Panc1 (cell line): ENCODE measurements around the gene ESAM. TPM values are rescaled to one million over a fixed set of nuclear protein-coding genes. Genes with fewer than 3 reads are reported as not detected.

Experiments used
- ATAC-seq: fragments of 200-7000 bp; cut with Tn5 transposase; 2 replicates; pipeline ENCODE4 v1.9.1; 2020; ENCODE audit warnings: mild to moderate bottlenecking, moderate library complexity
- BruUV-seq: library from RNA; stranded (reverse); fragments of 400-500 nt; replicated peaks from 2 replicates; lab custom pipeline; 2021; lab: Mats Ljungman, UMichigan
- CTCF ChIA-PET: fragments of 300-600 bp; sonication (Branson Sonifier 250); formaldehyde crosslinking; loops from one replicate; lab custom pipeline; 2022; ENCODE audit warnings: antibody characterized with exemption; lab: Charles Lee
- POLR2A ChIA-PET: fragments of 300-600 bp; sonication (Branson Sonifier 250); formaldehyde crosslinking; loops from one replicate; lab custom pipeline; 2022; ENCODE audit warnings: antibody characterized with exemption; lab: Charles Lee
- DNase-seq: peaks from one replicate; pipeline ENCODE4 v3.0.0-alpha.2; 2010; ENCODE audit warnings: low read depth, low spot score
- H3K27ac ChIP-seq: 2 replicates; pipeline ENCODE4 v1.5.1; 2011; ENCODE audit warnings: mild to moderate bottlenecking, low read length, inconsistent platforms
- H3K27me3 ChIP-seq: fragments of 200-500 bp; sonication (Bioruptor generic); 2 replicates; pipeline ENCODE4 v1.6.0; 2014; ENCODE audit warnings: low read length, inconsistent platforms; ENCODE audit not compliant: control insufficient read depth, insufficient read depth
- H3K36me3 ChIP-seq: fragments of 200-500 bp; sonication (Bioruptor generic); 2 replicates; pipeline ENCODE4 v1.5.1; 2014; ENCODE audit warnings: inconsistent platforms, mild to moderate bottlenecking, low read length, moderate library complexity; ENCODE audit not compliant: control insufficient read depth, insufficient read depth
- H3K4me1 ChIP-seq: 2 replicates; pipeline ENCODE4 v1.5.1; 2011; ENCODE audit warnings: inconsistent platforms, mild to moderate bottlenecking, low read length, moderate library complexity; ENCODE audit not compliant: control insufficient read depth, insufficient read depth
- H3K4me3 ChIP-seq, 2 experiments: 2 replicates each; pipeline ENCODE4 v1.5.1; 2011 to 2012; ENCODE audit warnings: low read depth in 2 of 2, low read length in 2 of 2, mild to moderate bottlenecking in 2 of 2, inconsistent platforms in 1 of 2, moderate library complexity in 1 of 2
- H3K9me3 ChIP-seq: fragments of 200-500 bp; sonication (Bioruptor generic); 2 replicates; pipeline ENCODE4 v1.5.1; 2014; ENCODE audit warnings: low read depth, mild to moderate bottlenecking, inconsistent platforms, low read length, moderate library complexity; ENCODE audit not compliant: control insufficient read depth, insufficient read depth
- POLR2AphosphoS5 ChIP-seq: IDR thresholded peaks from 2 replicates; pipeline ENCODE4 v1.6.1; 2012; ENCODE audit warnings: mild to moderate bottlenecking, low read depth, low read length, moderate library complexity
- SIN3A ChIP-seq: IDR thresholded peaks from 2 replicates; pipeline ENCODE4 v1.6.1; 2012; ENCODE audit warnings: low read depth, mild to moderate bottlenecking, low read length, moderate library complexity, borderline replicate concordance; ENCODE audit not compliant: insufficient read depth
- TCF7L2 ChIP-seq: IDR thresholded peaks from 2 replicates; pipeline ENCODE4 v1.6.1; 2011; ENCODE audit warnings: mild to moderate bottlenecking, low read depth, low read length, inconsistent platforms
- in situ Hi-C: cut with HindIII; loops from 2 replicates; pipeline ENCODE4 v1.10.0; 2016; ENCODE audit warnings: low sequenced_read_pairs, low pct_unique_long_range_greater_than_20kb
- intact Hi-C: fragments of 100-400 bp; cut with micrococcal nuclease; formaldehyde crosslinking; loops from one replicate; pipeline ENCODE4 v1.10.0; 2022; ENCODE audit not compliant: unreplicated experiment
- total RNA-seq: library from RNA; stranded (reverse); gene quantifications from one replicate; pipeline ENCODE4 v1.2.1, GENCODE V29; 2021; ENCODE audit not compliant: unreplicated experiment
- TF ChIP-seq, protein P1 (sequence below), 2 experiments: IDR thresholded peaks; 2 replicates each; pipeline ENCODE4 v1.6.1; 2011 to 2012; ENCODE audit warnings: low read depth in 2 of 2, control low read depth in 1 of 2, low read length in 1 of 2, mild to moderate bottlenecking in 1 of 2, moderate library complexity in 1 of 2; ENCODE audit not compliant: insufficient read depth in 1 of 2
- TF ChIP-seq, protein P2 (sequence below): fragments of 450-650 bp; IDR thresholded peaks from 2 replicates; pipeline ENCODE4 v1.5.1; 2017; ENCODE audit warnings: mild to moderate bottlenecking

Gene ESAM
- total RNA-seq, 1 experiment from 2014 or later: 1.6 TPM

DNA sequence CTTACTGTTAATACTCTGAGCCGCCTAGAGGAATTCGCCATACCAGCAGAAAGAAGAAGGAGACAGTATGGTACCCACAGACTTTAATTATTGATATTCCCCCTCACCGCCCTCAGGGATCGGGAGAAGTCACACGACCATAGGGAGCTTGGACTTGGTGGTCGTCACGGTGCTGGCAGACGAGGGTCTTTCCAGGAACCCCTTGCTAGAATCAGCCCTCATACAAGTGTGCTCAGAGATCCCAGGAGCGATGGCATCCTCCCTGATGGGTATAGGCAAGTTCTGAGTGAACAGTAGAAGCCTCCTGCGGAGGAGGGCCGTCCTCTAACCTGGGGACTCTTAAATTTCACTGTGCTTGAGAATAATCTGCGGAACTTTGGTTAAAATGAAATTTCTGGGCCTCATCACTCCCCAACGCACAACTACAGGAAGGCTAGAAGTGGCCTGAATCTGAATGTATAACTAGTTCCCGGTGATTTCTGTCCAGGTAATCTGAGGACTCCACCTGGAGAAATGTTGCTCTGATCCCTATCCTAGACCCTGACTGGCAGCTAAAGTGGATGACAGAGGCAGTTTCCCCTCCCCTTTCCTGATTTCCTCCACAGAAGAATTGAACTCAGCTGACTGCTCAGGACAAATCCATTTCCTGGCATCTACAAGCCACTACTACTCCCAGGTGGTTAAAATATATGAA is 14.5 kb downstream of the ESAM start:
- H3K27ac ChIP-seq: no peak overlapping the region
- CTCF ChIA-PET: interaction anchor here (1.5 kb wide), 1 partner anchor 78 kb away, joined by 3 read pairs; no protein-coding TSS in a partner anchor
- intact Hi-C loops (loop anchor here (5.0 kb wide), 1 partner anchor 80 kb away; no protein-coding TSS in a partner anchor), in situ Hi-C loops (no loop called here)
- H3K27me3 ChIP-seq: peaks cover 23% of the 10 kb centered on the region
- peak overlapping the region in 1 of 2 experiments; percentile 80; a peak in 2 of 4 replicates for H3K4me3 ChIP-seq
- no peaks in the 10 kb centered on the region for H3K36me3 ChIP-seq
- BruUV-seq: no TSS peak
- POLR2A ChIA-PET: no interaction called here
- no peaks in the 10 kb centered on the region for H3K9me3 ChIP-seq
- peaks cover 4% of the 10 kb centered on the region; the same call in 1 of the 2 replicates for H3K4me1 ChIP-seq
- TF ChIP-seq, protein P1, sequence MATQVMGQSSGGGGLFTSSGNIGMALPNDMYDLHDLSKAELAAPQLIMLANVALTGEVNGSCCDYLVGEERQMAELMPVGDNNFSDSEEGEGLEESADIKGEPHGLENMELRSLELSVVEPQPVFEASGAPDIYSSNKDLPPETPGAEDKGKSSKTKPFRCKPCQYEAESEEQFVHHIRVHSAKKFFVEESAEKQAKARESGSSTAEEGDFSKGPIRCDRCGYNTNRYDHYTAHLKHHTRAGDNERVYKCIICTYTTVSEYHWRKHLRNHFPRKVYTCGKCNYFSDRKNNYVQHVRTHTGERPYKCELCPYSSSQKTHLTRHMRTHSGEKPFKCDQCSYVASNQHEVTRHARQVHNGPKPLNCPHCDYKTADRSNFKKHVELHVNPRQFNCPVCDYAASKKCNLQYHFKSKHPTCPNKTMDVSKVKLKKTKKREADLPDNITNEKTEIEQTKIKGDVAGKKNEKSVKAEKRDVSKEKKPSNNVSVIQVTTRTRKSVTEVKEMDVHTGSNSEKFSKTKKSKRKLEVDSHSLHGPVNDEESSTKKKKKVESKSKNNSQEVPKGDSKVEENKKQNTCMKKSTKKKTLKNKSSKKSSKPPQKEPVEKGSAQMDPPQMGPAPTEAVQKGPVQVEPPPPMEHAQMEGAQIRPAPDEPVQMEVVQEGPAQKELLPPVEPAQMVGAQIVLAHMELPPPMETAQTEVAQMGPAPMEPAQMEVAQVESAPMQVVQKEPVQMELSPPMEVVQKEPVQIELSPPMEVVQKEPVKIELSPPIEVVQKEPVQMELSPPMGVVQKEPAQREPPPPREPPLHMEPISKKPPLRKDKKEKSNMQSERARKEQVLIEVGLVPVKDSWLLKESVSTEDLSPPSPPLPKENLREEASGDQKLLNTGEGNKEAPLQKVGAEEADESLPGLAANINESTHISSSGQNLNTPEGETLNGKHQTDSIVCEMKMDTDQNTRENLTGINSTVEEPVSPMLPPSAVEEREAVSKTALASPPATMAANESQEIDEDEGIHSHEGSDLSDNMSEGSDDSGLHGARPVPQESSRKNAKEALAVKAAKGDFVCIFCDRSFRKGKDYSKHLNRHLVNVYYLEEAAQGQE (IDR thresholded peaks at IDR 0.05; ENCODE audit: insufficient read depth in 1 of 2, low read depth in 2 of 2, low read length in 1 of 2): no peak
- no peak for TF ChIP-seq TCF7L2
- TF ChIP-seq, protein P2, sequence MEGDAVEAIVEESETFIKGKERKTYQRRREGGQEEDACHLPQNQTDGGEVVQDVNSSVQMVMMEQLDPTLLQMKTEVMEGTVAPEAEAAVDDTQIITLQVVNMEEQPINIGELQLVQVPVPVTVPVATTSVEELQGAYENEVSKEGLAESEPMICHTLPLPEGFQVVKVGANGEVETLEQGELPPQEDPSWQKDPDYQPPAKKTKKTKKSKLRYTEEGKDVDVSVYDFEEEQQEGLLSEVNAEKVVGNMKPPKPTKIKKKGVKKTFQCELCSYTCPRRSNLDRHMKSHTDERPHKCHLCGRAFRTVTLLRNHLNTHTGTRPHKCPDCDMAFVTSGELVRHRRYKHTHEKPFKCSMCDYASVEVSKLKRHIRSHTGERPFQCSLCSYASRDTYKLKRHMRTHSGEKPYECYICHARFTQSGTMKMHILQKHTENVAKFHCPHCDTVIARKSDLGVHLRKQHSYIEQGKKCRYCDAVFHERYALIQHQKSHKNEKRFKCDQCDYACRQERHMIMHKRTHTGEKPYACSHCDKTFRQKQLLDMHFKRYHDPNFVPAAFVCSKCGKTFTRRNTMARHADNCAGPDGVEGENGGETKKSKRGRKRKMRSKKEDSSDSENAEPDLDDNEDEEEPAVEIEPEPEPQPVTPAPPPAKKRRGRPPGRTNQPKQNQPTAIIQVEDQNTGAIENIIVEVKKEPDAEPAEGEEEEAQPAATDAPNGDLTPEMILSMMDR: no peak
- TF ChIP-seq POLR2AphosphoS5: no peak
- no peak for TF ChIP-seq SIN3A
- no peak for ATAC-seq
- DNase-seq: no peak

DNA sequence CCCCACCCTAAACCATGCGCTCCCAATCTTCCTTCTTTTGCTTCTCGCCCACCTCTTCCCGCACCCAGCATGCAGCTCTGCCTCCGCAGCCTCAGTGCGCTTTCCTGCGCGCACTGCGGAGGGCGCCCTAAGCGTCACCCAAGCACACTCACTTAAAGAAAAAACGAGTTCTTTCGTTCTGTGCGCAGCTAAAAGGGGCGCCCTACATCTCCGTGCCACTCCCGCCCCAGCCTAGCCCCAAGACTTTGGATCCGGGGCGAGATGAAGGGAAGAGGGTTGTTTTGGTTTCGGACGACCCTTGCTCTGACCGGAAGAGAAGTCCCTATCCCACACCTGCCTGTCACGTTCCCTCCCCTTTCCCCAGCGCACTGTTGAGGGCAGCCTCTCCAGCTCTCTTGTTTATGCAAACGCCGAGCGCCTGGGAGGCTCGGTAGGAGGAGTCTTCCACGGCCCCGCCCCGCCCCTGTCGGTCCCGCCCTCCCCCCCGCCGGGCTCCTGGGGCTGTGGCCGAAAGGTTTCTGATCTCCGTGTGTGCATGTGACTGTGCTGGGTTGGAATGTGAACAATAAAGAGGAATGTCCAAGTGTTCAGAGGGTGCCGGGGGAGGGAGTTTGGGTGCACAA is 15.4 kb downstream of the ESAM start:
- no peaks in the 10 kb centered on the region for H3K36me3 ChIP-seq
- ChIA-PET CTCF (interaction anchor here (0.6 to 1.3 kb wide), 4 partner anchors 12 to 1665 kb away, joined by 3 to 7 read pairs (median 4); no protein-coding TSS in a partner anchor), POLR2A (no interaction called here)
- H3K4me1 ChIP-seq: peaks cover 4% of the 10 kb centered on the region; the same call in 1 of the 2 replicates
- intact Hi-C loops: loop anchor here (5.0 kb wide), 1 partner anchor 79 kb away; no protein-coding TSS in a partner anchor
- H3K27me3 ChIP-seq: peaks cover 25% of the 10 kb centered on the region
- BruUV-seq: no TSS peak
- no peak overlapping the region for H3K27ac ChIP-seq
- ATAC-seq (peak; percentile 89), DNase-seq (no peak)
- TF ChIP-seq TCF7L2: no peak
- TF ChIP-seq, protein P2: peak; percentile 73
- in situ Hi-C loops: no loop called here
- peak overlapping the region; percentile 48 to 80 for H3K4me3 ChIP-seq
- no peaks in the 10 kb centered on the region for H3K9me3 ChIP-seq
